DND-41 (cell line): ENCODE results near the gene BIRC5.

Experiments
- CTCF ChIP-seq: IDR thresholded peaks from 2 replicates; pipeline ENCODE4 v1.5.1; 2012; ENCODE audit warnings: borderline replicate concordance, low read length, moderate library complexity, mild to moderate bottlenecking; ENCODE audit not compliant: poor library complexity, severe bottlenecking; ENCODE audit errors: extremely low read depth
- EZH2 ChIP-seq: IDR thresholded peaks from 3 replicates; pipeline ENCODE4 v1.6.1; 2012; ENCODE audit warnings: borderline replicate concordance, low read depth, mild to moderate bottlenecking, moderate library complexity, low read length, inconsistent platforms; ENCODE audit not compliant: severe bottlenecking

GRCh38 chr17:78174870-78175642, 39.0 kb upstream of the BIRC5 start:
- TF ChIP-seq EZH2 (no peak), CTCF (peak; percentile 31)
